ENCODE data around the gene IFNA17.

DNA sequence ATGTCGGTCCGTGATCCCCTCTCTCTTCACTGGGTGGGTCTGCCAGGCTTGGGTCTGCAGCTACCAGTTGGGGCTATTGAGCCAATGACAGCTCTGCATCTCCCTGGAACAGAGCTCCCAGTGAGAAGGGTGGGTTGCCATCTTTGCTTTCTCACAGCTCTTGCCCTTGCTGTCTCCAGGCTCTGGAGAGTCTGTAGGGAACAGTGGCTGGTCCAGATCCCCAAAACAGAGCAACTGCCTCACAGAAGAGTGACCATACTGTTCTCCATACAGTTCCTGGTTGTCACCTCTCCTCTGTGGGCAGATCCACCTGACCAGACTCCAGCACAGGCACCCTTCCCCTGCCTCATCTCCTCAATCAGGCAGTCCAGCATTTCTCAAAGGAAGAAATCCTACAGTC lies 5.2 kb upstream of the IFNA17 start:
- TF ChIP-seq WT1 (tag by site-specific recombination; IDR thresholded peaks at IDR 0.05) (no peak), ZSCAN30 (tag by site-specific recombination; IDR thresholded peaks at IDR 0.05) (no peak), ZNF366 (tag by site-specific recombination; conservative IDR thresholded peaks at IDR 0.05) (no peak), KLF10 (tag by site-specific recombination; IDR thresholded peaks at IDR 0.05) (no peak), ZNF266 (tag by site-specific recombination; IDR thresholded peaks at IDR 0.05; ENCODE audit: low read depth) (no peak), ZNF292 (tag by site-specific recombination; IDR thresholded peaks at IDR 0.05; ENCODE audit: borderline replicate concordance, low read depth) (no peak), GLI4 (tag by site-specific recombination; IDR thresholded peaks at IDR 0.05) (no peak)
- TF ChIP-seq, protein P1, sequence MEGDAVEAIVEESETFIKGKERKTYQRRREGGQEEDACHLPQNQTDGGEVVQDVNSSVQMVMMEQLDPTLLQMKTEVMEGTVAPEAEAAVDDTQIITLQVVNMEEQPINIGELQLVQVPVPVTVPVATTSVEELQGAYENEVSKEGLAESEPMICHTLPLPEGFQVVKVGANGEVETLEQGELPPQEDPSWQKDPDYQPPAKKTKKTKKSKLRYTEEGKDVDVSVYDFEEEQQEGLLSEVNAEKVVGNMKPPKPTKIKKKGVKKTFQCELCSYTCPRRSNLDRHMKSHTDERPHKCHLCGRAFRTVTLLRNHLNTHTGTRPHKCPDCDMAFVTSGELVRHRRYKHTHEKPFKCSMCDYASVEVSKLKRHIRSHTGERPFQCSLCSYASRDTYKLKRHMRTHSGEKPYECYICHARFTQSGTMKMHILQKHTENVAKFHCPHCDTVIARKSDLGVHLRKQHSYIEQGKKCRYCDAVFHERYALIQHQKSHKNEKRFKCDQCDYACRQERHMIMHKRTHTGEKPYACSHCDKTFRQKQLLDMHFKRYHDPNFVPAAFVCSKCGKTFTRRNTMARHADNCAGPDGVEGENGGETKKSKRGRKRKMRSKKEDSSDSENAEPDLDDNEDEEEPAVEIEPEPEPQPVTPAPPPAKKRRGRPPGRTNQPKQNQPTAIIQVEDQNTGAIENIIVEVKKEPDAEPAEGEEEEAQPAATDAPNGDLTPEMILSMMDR (tag by site-specific recombination; IDR thresholded peaks at IDR 0.05): no peak
- TF ChIP-seq, protein P2, sequence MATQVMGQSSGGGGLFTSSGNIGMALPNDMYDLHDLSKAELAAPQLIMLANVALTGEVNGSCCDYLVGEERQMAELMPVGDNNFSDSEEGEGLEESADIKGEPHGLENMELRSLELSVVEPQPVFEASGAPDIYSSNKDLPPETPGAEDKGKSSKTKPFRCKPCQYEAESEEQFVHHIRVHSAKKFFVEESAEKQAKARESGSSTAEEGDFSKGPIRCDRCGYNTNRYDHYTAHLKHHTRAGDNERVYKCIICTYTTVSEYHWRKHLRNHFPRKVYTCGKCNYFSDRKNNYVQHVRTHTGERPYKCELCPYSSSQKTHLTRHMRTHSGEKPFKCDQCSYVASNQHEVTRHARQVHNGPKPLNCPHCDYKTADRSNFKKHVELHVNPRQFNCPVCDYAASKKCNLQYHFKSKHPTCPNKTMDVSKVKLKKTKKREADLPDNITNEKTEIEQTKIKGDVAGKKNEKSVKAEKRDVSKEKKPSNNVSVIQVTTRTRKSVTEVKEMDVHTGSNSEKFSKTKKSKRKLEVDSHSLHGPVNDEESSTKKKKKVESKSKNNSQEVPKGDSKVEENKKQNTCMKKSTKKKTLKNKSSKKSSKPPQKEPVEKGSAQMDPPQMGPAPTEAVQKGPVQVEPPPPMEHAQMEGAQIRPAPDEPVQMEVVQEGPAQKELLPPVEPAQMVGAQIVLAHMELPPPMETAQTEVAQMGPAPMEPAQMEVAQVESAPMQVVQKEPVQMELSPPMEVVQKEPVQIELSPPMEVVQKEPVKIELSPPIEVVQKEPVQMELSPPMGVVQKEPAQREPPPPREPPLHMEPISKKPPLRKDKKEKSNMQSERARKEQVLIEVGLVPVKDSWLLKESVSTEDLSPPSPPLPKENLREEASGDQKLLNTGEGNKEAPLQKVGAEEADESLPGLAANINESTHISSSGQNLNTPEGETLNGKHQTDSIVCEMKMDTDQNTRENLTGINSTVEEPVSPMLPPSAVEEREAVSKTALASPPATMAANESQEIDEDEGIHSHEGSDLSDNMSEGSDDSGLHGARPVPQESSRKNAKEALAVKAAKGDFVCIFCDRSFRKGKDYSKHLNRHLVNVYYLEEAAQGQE (tag by site-specific recombination; IDR thresholded peaks at IDR 0.05): no peak
- TF ChIP-seq, protein P3, sequence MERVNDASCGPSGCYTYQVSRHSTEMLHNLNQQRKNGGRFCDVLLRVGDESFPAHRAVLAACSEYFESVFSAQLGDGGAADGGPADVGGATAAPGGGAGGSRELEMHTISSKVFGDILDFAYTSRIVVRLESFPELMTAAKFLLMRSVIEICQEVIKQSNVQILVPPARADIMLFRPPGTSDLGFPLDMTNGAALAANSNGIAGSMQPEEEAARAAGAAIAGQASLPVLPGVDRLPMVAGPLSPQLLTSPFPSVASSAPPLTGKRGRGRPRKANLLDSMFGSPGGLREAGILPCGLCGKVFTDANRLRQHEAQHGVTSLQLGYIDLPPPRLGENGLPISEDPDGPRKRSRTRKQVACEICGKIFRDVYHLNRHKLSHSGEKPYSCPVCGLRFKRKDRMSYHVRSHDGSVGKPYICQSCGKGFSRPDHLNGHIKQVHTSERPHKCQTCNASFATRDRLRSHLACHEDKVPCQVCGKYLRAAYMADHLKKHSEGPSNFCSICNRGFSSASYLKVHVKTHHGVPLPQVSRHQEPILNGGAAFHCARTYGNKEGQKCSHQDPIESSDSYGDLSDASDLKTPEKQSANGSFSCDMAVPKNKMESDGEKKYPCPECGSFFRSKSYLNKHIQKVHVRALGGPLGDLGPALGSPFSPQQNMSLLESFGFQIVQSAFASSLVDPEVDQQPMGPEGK (tag by site-specific recombination; IDR thresholded peaks at IDR 0.05): no peak
- TF ChIP-seq, protein P4, sequence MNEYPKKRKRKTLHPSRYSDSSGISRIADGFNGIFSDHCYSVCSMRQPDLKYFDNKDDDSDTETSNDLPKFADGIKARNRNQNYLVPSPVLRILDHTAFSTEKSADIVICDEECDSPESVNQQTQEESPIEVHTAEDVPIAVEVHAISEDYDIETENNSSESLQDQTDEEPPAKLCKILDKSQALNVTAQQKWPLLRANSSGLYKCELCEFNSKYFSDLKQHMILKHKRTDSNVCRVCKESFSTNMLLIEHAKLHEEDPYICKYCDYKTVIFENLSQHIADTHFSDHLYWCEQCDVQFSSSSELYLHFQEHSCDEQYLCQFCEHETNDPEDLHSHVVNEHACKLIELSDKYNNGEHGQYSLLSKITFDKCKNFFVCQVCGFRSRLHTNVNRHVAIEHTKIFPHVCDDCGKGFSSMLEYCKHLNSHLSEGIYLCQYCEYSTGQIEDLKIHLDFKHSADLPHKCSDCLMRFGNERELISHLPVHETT (tag by site-specific recombination; IDR thresholded peaks at IDR 0.05): no peak

Data from HEK293 (cell line).